SHP77 treated with DMSO at 0.1 percent for 48 hours (cell line): ENCODE measurements around the gene MERTK.
"Not testable (repeated sequence)": the region's sequence is repeated elsewhere in the genome, so short reads cannot be mapped to it uniquely, and the experiment has no call there.

ENCODE experiments used
- DNase-seq: peaks from one replicate; lab custom pipeline; 2025; lab: John Stamatoyannopoulos, UW

The MERTK gene

GRCh38 chr2:112012556-112012955, 114.1 kb downstream of the MERTK start:
- DNase-seq, result no peak

DNA sequence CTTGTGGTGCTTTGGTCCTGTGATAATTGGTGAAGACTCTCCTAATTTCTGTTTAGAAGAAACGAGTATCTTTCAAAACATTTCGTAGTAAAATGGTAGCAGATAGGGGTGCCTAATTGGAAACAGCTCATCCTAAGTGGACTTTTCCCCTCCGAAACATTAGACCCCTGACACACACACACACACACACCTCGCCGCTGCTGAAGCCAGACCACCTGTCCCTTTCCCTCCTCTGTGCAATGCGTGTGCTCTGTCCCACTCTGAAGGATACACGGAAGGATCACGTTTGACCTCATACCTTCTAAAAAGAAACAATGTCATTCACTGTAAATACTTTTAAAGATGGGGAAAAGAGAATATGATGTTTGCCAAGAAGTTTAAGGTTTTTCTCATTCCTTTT, 120.4 kb downstream of the MERTK start:
- no peak for DNase-seq

- no peak for DNase-seq
Observed at GRCh38 chr2:112019569-112019982, 121.2 kb downstream of the MERTK start.

- DNase-seq, result no peak
Observed at GRCh38 chr2:112020561-112020960, 122.2 kb downstream of the MERTK start.

- DNase-seq, result no peak
Observed at GRCh38 chr2:112021290-112021689, 122.9 kb downstream of the MERTK start.

- no peak for DNase-seq
Observed at GRCh38 chr2:112021781-112022231, 123.4 kb downstream of the MERTK start.

GRCh38 chr2:112023707-112024106, 125.3 kb downstream of the MERTK start:
- DNase-seq, result no peak

DNA sequence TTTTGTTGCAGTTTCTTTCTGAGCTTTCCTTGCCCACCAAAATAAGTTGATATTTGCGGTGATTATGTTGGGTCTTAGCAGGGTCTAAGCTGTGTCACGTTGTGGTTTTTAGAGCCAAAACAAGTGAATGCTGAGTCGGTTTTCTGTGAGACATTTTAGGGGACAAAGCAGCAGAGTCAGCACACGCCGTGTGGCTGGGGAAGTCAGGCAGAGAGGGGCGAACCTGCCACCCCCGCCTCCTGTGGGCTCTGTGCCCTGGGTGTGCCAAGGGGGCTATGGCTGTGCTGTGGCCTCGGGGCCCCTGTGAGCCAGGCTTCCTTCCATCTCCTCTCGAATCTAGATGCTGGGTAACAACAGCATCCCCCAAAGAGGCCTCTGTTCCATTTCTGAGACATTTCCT, 125.8 kb downstream of the MERTK start:
- DNase-seq, result no peak

DNA sequence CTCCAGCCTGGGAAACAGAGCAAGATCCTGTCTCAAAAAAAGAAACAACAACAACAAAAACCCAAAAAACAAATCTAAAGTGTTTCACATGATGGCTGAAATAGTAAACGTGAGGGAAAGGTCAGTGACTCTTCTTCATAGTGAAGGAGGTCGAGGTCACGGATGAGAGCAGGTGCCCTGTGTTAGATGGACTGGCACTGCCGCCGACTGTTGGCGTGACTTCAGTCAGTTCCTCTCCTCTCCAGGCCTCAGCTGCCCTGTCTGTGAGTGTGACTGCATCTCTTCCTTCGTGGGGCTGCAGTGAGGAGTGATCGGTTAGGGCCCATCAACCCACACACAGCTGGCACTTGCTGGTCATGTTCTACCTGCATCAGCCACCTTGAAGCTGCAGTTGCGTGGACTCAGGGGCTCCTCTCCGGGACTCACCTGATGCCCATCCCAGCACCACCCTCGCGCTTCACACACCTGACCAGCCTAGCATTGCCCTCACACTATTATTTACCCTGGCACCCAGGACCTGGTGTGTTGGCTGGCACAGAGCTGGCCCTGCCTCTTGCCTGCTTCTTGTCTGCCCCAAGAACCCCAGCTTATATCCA, 126.6 kb downstream of the MERTK start:
- no peak for DNase-seq

- peak; percentile 17 for DNase-seq
Observed at GRCh38 chr2:112026509-112026908, 128.1 kb downstream of the MERTK start.

DNA sequence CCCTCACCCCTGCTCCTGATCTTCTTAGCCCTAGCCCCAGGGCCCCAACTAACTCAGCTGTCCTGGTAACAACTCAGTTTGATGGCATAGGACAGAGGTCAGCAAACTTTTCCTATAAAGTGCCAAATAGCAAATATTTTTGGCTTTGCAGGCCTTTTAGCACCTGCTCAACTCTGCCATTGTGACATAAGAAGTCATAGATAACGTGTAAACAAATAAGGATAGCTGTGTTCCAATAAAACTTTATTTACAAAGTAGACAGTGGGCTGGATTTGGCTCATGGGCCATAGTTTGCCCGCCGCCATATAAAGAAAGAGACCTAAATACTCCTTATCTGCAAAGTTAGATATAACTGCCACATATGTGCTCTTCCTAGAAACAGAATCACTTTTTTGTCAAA, 129.4 kb downstream of the MERTK start:
- no peak for DNase-seq

DNA sequence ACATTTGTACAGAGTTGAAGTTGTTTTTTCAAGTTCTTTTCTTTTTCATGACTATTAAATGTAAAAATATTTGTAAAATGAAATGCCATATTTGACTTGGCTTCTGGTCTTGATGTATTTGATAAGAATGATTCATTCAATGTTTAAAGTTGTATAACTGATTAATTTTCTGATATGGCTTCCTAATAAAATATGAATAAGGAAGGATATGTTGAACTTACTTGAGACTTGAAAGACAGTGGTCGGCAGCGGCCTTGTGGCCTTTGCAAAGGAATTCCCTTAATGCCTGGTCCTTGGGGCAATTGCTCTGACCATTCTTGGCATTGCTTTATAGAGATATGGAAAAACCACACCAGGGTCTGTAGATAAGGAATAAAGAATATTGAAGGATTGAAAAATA, 130.8 kb downstream of the MERTK start:
- DNase-seq, result no peak

- no peak for DNase-seq
Observed at GRCh38 chr2:112031473-112032223, 133.2 kb downstream of the MERTK start.

DNA sequence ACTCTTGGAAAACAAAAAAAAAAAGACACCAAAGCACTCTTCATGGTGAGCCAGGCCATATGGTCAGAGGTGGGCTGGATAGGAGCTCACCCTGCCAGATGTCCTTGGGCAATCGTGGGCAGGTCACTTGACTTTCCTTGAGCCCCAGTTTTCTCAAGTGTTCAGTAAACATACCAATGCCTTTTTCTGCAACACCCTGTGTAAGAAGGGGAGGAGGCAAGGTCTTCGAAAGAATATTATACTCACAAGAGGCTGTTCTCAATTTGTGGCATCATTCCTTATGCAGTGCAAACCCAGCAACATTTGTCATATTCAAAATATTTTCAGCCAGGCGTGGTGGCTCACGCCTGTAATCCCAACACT, 133.8 kb downstream of the MERTK start:
- no peak for DNase-seq

- DNase-seq, result no peak
Observed at GRCh38 chr2:112032689-112033465, 134.5 kb downstream of the MERTK start.

DNA sequence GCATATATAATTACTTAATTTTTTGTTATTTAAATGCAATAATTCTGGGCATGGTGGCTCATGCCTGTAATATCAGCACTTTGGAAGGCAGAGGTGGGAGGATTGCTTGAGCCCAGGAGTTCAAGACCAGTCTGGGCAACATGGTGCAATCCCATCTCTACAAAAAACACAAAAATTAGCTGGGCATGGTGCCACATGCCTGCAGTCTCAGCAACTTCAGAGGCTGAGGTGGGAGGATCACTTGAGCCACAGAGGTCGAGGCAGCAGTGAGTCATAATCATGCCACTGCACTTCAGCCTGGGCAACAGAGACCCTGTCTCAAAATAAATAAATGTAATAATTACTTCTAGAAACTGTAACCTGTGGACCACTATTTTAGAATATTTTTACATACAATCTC, 135.2 kb downstream of the MERTK start:
- DNase-seq, result no peak

DNA sequence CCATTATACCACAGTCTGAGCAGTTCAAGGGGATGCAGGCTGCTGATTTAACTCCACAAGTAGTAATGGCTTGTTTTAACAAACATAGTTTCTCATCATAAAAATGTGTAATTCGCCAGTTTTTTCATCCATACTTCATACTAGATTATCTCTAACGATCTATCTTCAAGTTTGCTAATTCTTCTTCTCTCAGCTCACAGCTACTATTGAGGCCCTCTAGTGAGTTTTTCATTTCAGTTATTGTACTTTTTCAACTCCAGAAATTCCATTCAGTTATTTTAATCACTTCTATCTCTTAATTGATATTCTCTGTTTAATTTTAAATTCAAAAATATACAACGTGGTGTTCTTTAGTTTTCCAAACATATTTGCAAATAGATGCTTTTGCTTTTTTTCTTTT, 136.5 kb downstream of the MERTK start:
- no peak for DNase-seq

DNA sequence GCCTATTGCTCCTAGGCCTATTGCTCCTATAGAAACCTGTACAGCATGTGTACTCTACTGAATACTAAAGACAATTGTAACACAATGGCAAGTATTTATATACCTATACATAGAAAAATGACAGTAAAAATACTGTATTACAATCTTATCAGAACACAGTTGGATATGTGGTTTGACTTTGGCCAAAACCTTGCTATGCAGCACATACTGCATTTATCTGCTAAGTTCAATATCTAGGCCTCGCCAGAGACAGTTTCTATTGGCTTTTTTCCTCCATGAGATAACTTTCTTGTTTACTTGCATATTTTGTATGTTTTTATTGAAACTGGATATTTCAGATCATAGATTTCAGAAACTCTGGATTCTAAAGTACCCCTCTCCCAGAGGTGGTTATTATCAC, 137.4 kb downstream of the MERTK start:
- DNase-seq, result no peak

DNA sequence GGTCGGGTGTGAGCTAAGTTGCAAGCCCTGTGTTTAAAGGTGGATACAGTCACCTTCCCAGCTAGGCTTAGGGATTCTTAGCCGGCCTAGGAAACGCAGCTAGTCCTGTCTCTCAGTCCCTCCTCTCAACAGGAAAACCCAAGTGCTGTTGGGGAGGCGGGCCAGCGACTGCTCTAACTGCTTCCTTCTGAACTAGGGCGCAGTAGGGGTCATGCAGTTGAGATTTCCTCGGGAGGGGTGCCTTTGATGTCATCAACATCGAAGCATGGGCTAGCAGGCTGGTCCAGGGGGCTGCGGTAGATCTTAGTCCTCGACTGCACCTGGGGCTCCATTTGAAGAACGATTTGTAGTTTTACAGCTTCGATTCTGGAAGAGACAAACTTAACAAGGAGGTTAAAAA, 141.1 kb downstream of the MERTK start:
- DNase-seq, result not testable (repeated sequence)

DNA sequence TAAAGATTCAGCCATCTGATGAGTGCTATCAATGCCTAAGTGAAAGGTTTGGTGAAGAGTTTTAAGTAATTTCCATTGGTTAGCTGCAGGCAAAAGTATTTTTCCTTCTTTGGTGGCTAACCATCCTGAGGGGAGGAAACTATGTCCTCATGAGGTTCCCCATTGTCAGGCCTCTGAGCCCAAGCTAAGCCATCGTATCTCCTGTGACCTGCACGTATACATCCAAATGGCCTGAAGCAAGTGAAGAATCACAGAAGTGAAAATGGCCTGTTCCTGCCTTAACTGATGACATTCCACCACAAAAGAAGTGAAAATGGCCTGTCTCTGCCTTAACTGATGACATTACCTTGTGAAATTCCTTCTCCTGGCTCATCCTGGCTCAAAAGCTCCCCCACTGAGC, 141.7 kb downstream of the MERTK start:
- DNase-seq, result not testable (repeated sequence)

DNA sequence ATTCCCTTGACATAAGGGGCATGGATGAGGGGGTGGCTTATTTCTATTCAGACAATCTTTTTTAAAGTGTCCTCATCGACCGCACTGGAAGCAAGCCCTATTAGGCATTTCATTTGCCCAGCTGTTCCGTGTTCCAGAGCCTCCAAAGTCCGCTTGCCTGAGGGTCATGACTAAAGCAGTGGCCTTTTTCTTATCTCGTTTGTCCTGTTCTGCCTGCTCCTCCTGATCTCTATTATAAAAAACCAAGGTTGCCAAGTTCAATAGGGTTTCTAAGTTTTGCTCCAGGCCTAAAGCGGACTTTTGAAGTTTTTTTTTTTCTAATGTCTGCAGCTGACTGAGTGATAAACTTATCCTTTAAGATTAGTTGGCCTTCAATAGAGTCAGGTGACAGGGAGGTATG, 143.1 kb downstream of the MERTK start:
- DNase-seq, result not testable (repeated sequence)

GRCh38 chr2:112045446-112046014, 147.1 kb downstream of the MERTK start:
- no peak for DNase-seq

DNA sequence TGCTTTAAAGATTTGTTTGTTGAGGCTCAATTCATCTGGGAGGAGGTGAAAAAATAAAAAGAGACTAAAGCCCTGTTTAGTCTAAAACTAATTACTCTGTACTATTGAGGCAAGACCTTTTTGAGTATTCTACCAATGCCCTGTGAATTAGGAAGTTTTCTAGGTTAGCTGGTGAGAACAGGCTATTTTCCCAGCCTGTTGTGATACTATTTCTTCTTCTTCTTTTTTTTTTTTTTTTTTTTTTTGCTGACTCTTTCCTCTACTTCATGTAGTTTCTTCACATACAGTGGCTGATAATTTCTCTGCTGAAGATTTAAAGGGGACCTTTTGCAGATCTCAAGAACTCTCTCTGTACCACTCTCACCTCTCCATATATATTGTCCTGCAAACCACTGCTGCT, 147.8 kb downstream of the MERTK start:
- no peak for DNase-seq
